Measurements from ENCODE around the gene PAFAH1B2. TPM values are rescaled to one million over a fixed set of nuclear protein-coding genes. Genes with fewer than 3 reads are reported as not detected.

Gene PAFAH1B2
- total RNA-seq, 2 experiments from 2014 or later, result 59.9 to 62.8 TPM

DNA sequence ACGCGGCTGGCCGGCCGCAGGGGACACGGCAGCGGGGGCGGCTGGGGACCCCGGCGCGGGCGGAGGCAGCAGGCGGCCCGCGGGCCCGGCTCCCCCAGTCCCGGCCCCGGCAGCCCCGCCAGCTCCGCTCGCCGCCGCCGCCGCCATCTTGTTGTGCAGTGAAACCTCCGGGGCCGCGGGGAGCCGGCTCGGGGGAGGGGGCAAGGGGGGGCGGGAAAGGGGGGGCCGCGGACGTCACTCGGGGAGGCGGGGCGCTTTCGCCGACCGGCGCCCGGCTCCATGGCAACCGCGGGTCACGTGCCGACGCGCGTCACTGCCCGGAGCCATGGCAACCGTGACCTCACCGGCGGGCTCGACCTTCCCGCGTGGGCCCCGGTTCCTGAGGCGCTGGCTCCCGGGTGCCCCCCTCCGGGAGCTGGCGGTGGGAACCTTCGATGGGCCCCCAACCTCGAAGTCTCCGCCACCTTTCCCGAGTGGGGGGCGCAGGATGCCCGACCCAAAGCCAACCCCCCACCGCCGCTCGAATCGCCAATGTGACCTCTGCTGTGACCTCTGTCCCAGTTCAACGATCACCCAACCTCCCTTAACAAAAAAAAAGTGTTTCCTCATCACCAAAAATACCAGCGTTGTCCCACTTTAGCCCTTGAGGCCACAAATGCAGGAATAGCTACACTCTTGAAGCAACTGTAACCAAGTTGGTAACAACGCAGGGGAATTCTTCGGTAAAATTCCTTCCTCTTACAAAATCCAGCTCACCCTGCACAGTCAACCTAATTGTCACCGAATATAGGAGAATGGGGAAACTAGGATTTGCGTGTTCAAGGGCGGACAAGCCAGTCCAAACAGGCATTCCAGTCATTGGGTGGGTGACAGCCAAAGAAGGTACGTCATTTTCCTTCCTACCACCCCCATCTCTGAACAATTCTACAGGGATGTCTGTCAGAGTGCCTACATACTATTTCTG is 45.5 kb upstream of the PAFAH1B2 start, which contains the start of gene SIK3:
Gene SIK3, minus strand, starts transcription at position 160 of the 964 bp plus-strand sequence. Its CDS starts 13 bp downstream, at position 147.
- Histone ChIP-seq H3K36me3 (ENCODE audit: insufficient read depth, low read length) (no peaks in the 10 kb centered on the region; the same call in 1 of the 2 replicates), H3K9me3 (ENCODE audit: low read length) (no peaks in the 10 kb centered on the region), H3K4me2 (ENCODE audit: low read length) (peak within 1 kb of the TSS; percentile 91), H3K79me2 (ENCODE audit: insufficient read depth, low read depth, low read length) (peaks cover 52% of the 10 kb centered on the region), H3K4me1 (ENCODE audit: insufficient read depth, low read length, poor library complexity, severe bottlenecking) (peaks cover 37% of the 10 kb centered on the region), H3K27ac (ENCODE audit: low read depth, low read length, poor library complexity, severe bottlenecking) (peak within 1 kb of the TSS; percentile 68), H2AFZ (ENCODE audit: low read length) (peak within 1 kb of the TSS; percentile 93), H3K9me2 (ENCODE audit: insufficient read depth, low read length) (no peaks in the 10 kb centered on the region), H3K4me3 (ENCODE audit: low read depth, low read length, poor library complexity, severe bottlenecking) (peak within 1 kb of the TSS; percentile 86), H4K20me1 (ENCODE audit: insufficient read depth, low read length) (peaks cover 9% of the 10 kb centered on the region)
- DNase-seq (ENCODE audit: low spot score), result peak; percentile 96
- intact Hi-C loops (cut with micrococcal nuclease; ENCODE audit: unreplicated experiment), result loop anchor here (10.0 kb wide), 2 partner anchors 114 to 144 kb away; no protein-coding TSS in a partner anchor
- ChIA-PET POLR2A (interaction anchor here (0.6 to 4.4 kb wide), 8 partner anchors 21 to 211 kb away, joined by 3 to 28 read pairs (median 4); no protein-coding TSS in a partner anchor), CTCF (ENCODE audit: unreplicated experiment) (interaction anchor here (0.5 to 1.5 kb wide), 3 partner anchors 45 to 217 kb away, joined by 3 to 5 read pairs (median 3); no protein-coding TSS in a partner anchor)
- TF ChIP-seq EZH2phosphoT487 (IDR thresholded peaks at IDR 0.05; ENCODE audit: borderline replicate concordance, low read depth, low read length) (no peak), CTCF (conservative IDR thresholded peaks at IDR 0.05; ENCODE audit: low read length) (peak; percentile 63)
- BruUV-seq (replicated peaks), result TSS peak; percentile 98

DNA sequence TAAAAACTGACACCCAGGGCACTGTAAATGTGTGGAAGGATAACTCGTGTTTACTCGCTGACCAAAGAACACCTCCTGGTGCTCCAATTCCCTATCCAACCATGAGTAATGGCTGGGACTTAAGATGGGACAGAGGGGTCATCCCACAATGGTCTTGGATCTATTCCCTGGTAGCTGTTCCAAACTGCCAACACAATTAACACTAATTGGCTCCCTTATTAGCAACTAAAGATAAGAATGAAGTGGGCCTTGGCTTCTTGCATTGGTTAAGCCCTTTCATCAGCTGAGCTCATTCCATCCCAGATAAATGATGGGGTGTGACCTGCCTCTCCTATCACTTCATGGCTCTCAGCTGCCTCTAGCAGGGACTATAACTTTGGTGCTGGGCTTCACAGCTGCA is 44.4 kb upstream of the PAFAH1B2 start:
- ChIA-PET CTCF (ENCODE audit: unreplicated experiment) (interaction anchor here (0.6 to 0.9 kb wide), 2 partner anchors 212 to 313 kb away, joined by 3 read pairs; no protein-coding TSS in a partner anchor), POLR2A (interaction anchor here (0.6 to 4.4 kb wide), 9 partner anchors 10 to 1724 kb away, joined by 3 to 28 read pairs (median 4); partner anchors contain the start of gene PAFAH1B2)
- TF ChIP-seq EZH2phosphoT487 (IDR thresholded peaks at IDR 0.05; ENCODE audit: borderline replicate concordance, low read depth, low read length) (no peak), CTCF (conservative IDR thresholded peaks at IDR 0.05; ENCODE audit: low read length) (no peak)
- Histone ChIP-seq H2AFZ (ENCODE audit: low read length) (peak overlapping the region; percentile 93; the same call in 1 of the 2 replicates), H3K9me2 (ENCODE audit: insufficient read depth, low read length) (no peaks in the 10 kb centered on the region), H3K79me2 (ENCODE audit: insufficient read depth, low read depth, low read length) (peaks cover 41% of the 10 kb centered on the region), H3K4me3 (ENCODE audit: low read depth, low read length, poor library complexity, severe bottlenecking) (peak overlapping the region; percentile 70), H3K4me2 (ENCODE audit: low read length) (peak overlapping the region; percentile 91), H4K20me1 (ENCODE audit: insufficient read depth, low read length) (peaks cover 9% of the 10 kb centered on the region), H3K9me3 (ENCODE audit: low read length) (no peaks in the 10 kb centered on the region), H3K4me1 (ENCODE audit: insufficient read depth, low read length, poor library complexity, severe bottlenecking) (peaks cover 34% of the 10 kb centered on the region), H3K36me3 (ENCODE audit: insufficient read depth, low read length) (no peaks in the 10 kb centered on the region), H3K27ac (ENCODE audit: low read depth, low read length, poor library complexity, severe bottlenecking) (no peak overlapping the region)
- no TSS peak for BruUV-seq (replicated peaks)
- no peak for DNase-seq (ENCODE audit: low spot score)
- intact Hi-C loops (cut with micrococcal nuclease; ENCODE audit: unreplicated experiment), result loop anchor here (10.0 kb wide), 2 partner anchors 115 to 145 kb away; no protein-coding TSS in a partner anchor

All from OCI-LY7 (cell line).